HG03196 (cell line): ENCODE measurements around the gene DBF4B.

ENCODE experiments used
- ATAC-seq: cut with Tn5 transposase; IDR thresholded peaks from one replicate; pipeline ENCODE4 v1.9.1; 2021; ENCODE audit not compliant: unreplicated experiment

The DBF4B gene

DNA sequence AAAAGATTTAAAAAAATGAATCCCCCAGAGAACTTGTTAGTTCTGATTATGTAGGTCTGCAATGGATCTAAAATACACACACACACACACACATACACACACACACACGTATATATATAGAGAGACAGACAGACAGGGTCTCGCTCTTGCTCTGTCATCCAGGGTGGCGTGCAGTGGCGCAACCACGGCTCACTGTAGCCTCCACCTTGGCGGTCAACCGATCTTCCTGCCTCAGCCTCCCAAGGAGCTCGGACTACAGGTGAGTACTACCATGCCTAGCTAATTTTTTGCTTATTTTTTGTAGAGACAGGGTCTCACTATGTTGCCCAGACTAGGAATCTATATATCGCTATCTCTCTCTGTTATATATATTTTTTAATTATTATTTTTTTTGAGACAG lies 88.3 kb downstream of the DBF4B start:
- ATAC-seq, result no peak

DNA sequence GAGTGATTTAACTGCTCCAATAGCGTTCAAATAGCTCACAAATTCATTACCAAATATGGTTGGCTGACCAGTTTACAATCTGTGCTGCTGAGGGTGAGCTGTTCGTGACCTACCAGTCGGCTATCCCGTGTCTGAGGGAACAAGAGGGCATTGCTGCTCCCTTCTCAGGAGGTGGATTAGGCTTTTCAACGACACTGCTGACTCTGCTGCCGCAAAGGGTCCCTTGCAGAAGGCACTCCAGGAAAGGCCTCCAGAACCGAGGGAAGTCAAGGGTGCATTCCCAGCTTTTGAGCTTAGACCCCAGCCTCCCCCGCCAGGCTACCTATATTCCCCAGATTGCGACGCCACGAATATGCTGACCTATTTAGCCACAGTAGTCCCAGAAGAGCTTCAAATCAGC lies 89.3 kb downstream of the DBF4B start:
- ATAC-seq, result no peak

DNA sequence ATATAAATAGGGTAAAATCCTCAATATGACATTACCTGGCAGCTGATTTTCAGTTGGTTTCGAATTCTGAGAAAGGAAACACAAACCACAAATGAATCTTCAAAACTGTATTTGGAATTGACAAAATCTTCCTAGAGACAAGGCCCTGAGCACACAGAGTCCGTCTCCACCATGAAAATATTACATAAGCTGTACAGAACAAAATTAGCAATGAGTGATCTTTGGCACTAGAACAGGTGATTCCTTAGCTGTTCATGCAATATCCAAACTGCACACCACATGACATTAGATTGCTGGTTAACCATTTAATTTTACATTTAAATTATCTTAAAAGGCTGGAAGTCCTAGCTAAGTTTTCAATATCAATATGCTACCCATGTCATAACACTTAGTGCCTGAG lies 89.9 kb downstream of the DBF4B start:
- ATAC-seq, result no peak
